ENCODE results near the gene CFAP100.

- TF ChIP-seq CTCF (IDR thresholded peaks at IDR 0.05), result no peak
- no peak for TF ChIP-seq POLR2A (IDR thresholded peaks at IDR 0.05)
- TF ChIP-seq EP300 (IDR thresholded peaks at IDR 0.05; ENCODE audit: low read depth), result no peak
These were observed 46.7 kb downstream of the CFAP100 start for GRCh38 chr3:126441256-126441880.

Data from transverse colon (tissue), 3 donors.